GM19463 (cell line): ENCODE results near the gene RPH3AL.
"Not testable (repeated sequence)": the region's sequence is repeated elsewhere in the genome, so short reads cannot be mapped to it uniquely, and the experiment has no call there.

Experiments
- ATAC-seq: cut with Tn5 transposase; IDR thresholded peaks from one replicate; pipeline ENCODE4 v1.9.1; 2021; ENCODE audit warnings: mild to moderate bottlenecking, moderate library complexity; ENCODE audit not compliant: unreplicated experiment

The RPH3AL gene

GRCh38 chr17:245611-246010 is 107.0 kb downstream of the RPH3AL start:
- ATAC-seq = no peak

- no peak for ATAC-seq
These were observed 107.6 kb downstream of the RPH3AL start for GRCh38 chr17:245020-245419.

DNA sequence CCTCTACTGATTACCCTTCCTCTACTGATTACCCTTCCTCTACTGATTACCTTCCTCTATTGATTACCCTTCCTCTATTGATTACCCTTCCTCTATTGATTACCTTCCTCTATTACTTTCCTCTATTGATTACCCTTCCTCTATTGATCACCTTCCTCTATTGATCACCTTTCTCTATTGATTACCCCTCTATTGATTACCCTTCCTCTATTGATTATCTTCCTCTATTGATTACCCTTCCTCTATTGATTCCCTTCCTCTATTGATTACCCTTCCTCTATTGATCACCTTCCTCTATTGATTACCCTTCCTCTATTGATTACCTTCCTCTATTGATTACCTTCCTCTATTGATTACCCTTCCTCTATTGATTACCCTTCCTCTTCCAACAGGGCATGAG is 108.7 kb downstream of the RPH3AL start:
- ATAC-seq = not testable (repeated sequence)

DNA sequence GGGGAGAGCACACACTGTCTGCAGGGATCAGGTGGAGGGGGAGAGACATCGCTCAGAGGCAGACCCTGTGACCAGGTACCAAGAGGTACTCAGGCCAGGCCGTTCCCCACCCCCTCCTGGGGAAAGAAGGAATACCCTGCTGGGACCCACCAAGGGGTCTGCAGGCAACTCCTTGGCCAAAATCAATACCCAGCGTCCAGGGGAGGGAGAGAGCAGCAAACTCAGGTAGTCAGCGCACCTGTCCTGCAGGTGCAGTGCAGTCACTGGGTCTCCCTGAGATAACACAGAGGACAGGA is 113.7 kb downstream of the RPH3AL start:
- no peak for ATAC-seq

DNA sequence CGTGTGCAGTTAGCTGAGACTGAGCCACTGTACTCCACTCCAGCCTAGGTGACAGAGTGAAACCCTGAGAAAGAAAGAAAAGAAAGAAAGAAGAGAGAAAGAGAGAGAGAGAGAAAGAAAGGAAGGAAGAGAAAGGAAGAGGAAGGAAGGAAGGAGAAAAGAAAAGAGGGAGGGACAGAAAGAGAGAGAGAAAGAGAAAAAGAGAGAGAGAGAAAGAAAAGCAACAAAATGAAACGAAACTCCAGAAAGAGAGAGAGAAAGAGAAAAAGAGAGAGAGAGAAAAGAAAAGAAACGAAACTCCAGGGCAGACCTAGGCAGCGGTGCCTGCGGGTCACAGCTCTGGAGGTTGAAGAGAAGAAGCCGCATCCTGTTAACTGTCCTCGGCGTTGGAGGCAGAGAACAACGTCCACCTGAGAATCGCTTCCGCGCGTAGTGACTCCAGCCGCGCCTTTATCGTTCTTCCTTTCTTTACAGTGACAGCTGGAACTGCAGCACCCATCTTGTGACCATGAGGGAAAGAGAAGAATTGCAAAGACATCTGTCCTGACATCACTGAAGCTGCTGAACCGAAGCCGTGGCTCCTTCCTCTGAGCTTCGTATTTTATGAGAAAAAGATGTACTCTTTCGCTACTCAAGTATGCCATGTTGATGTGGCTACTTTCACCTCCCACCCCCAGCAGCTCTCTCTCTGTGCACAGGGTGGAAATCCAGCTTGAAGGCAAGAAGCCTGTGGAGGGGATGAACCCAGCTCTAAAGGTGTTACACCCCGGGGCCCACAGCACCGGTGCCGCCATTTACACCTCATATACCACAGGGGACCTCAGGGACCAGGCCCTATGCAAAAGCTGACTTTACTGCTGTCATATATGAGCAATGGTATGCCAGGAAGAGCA is 114.3 kb downstream of the RPH3AL start:
- no peak for ATAC-seq

DNA sequence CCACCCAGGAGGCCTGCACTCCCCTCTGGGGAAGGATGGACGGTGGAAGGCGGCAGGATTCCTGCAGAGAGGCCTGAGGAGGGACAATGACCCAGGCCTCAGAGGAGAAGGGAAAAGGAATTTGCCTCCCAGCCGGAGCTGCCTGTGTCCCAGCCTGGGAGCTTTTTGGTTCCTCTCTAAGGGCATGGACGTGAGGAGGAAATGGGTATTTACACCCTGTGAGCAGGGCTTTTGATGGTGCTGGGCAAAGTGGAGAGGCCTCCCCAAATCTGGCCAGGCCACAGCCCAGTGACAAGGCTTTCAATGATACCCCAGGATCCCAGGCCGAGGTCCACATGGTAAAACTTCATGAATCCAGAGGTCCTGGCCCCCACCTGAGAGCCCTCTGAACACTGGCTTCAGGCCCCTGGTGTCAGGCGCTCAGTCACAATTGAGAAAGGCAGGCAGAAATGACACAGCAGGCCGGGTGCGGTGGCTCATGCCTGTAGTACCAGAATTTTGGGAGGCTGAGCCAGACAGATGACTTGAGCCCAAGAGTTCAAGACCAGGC is 115.1 kb downstream of the RPH3AL start:
- no peak for ATAC-seq

DNA sequence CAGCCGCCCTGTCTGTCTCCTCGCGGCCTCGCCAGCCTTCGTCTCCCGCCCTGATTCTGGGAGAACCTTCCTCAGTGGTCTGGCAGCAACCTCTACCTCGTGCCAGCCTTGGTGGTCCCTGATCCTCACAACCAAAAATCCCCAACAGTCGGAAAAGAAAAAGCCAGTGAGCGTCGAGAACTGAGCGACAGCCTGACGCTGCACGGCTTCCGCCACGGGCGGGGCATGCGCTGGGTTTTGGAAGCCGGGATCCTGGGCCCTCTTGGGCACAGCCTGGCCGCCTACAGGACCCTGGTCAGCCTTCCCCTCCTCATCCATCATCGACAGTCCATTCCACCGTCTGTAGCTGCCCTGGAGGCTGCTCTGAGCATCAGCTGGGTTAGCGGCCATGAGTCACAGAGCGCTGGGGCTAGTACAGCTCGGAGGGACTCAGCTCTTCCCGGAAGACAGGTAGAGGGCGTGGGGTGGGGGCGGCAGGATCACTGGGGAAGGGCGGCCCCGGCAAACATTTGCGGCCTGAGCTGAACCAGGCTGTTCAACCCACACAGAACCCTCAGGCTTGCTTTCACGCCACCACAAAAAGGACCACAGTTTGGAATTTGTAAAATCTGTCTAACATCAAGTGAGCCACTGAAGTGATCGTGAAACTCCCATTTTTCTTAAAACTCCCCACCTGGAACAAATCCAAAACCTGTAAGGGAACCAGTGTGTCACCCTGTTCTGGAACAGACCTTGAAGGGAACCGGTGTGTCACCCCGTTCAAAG is 115.8 kb downstream of the RPH3AL start:
- no peak for ATAC-seq

DNA sequence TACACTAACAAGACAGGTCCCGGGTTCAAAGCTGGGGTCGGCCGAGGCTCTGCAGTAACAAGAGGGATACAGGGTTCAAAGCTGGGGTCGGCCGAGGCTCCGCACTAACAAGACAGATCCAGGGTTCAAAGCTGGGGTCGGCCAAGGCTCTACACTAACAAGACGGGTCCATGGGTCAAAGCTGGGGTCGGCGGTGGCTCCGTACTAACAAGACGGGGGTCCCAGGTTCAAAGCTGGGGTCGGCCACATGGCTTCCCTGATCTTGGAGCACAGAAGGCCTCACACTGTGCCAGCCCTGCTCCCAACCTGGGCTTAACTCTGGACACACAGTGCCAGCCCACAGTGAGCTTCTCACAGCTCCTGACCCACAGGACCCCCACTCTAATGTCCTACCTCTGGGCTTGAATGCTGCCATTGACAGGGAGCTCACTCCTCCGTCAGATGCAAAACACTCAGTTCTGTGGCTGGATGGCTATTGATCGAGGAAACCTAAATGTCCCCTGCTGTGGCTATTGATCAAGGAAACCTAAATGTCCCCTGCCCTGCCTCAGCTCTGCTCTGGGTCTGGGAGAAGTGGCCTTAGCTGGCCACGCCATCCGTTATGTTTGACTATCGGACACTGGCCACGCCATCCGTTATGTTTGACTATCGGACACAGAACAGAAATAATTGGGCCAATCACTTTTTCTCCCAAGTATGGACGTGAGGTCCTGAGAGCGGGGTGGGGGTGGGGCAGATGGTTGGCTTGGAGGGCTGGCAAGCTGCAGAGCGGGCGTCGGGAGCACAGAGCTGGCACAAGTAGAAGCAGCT is 116.6 kb downstream of the RPH3AL start:
- no peak for ATAC-seq

GRCh38 chr17:234994-235830 is 117.4 kb downstream of the RPH3AL start:
- ATAC-seq = not testable (repeated sequence)

GRCh38 chr17:234163-234993 is 118.2 kb downstream of the RPH3AL start:
- not testable (repeated sequence) for ATAC-seq

GRCh38 chr17:233473-233941 is 119.1 kb downstream of the RPH3AL start:
- no peak for ATAC-seq

GRCh38 chr17:231966-232807 is 120.4 kb downstream of the RPH3AL start:
- no peak for ATAC-seq

- no peak for ATAC-seq
These were observed 121.2 kb downstream of the RPH3AL start for GRCh38 chr17:231191-231965.

DNA sequence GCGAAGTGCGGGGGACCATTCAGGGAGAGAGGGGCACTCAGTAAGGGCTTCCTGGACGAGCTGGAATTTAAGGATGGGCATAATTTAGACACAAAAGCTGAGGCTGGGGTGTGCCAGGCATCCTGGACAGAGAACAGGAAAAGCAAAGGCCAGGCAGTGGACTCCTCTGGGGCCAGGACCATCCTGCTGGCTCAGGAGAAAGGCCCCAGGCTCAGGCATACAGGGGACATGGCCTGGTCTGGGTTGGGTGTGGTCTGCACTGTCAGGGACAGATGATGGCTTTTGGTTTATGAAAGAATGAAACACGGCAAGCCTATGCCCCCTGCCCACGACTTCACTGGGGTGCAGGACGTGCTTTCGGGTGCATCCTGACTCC is 122.2 kb downstream of the RPH3AL start:
- no peak for ATAC-seq

DNA sequence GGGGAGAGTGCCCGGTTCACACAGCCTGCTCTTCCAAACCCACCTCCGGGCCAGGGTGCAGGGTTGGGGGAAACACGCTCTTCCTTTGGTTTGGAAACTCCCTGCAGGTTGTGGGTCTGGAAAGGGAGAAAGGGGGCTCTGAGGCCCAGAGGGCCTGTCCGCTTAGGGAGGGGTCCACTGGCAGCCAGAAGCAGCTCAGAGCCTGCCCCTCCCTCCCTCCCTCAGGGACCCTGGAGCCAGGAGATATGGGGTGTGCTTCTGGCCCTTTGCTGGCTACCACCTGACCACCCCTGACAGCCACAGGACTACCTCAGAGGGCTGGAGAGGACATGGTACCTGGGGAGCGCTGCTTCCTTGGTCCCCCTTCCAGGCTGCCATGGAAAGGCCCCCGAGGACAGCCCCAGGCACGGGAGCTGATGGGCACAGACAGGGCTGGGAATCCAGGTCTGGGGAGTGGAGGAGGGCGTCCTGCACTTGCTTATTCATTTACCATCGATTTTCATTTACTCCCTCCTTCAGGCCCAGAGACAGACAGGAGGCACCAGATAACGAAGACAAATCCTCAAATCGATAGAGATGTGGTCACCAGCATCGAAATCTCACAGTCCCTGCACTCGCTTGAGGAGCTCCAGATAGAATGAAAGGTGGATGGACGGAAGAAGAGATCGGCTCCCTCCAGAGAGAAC is 122.8 kb downstream of the RPH3AL start:
- no peak for ATAC-seq

- no peak for ATAC-seq
These were observed 123.5 kb downstream of the RPH3AL start for GRCh38 chr17:228951-229708.
